Progenitor cell of endocrine pancreas (in vitro differentiated cells): ENCODE results near the gene IPO4. TPM values are rescaled to one million over a fixed set of nuclear protein-coding genes. Genes with fewer than 3 reads are reported as not detected.

Experiments
- DNase-seq: peaks from one replicate; pipeline ENCODE4 v3.0.0; 2021; ENCODE audit warnings: low spot score; ENCODE audit not compliant: unreplicated experiment
- H3K27ac Mint-ChIP-seq: 2 replicates; pipeline ENCODE4 v1.8.0; 2021; ENCODE audit warnings: mild to moderate bottlenecking, moderate library complexity, mixed read lengths
- H3K27me3 Mint-ChIP-seq: 2 replicates; pipeline ENCODE4 v1.8.0; 2021; ENCODE audit warnings: mixed read lengths
- H3K36me3 Mint-ChIP-seq: 2 replicates; pipeline ENCODE4 v1.8.0; 2022; ENCODE audit warnings: mixed read lengths; ENCODE audit not compliant: insufficient read depth
- H3K4me1 Mint-ChIP-seq: 2 replicates; pipeline ENCODE4 v1.8.0; 2021; ENCODE audit warnings: low read depth, mixed read lengths
- H3K4me3 Mint-ChIP-seq: 2 replicates; pipeline ENCODE4 v1.8.0; 2021; ENCODE audit warnings: low read depth, mild to moderate bottlenecking, moderate library complexity, mixed read lengths
- H3K9me3 Mint-ChIP-seq: 2 replicates; pipeline ENCODE4 v1.8.0; 2021; ENCODE audit warnings: low read depth, mixed read lengths
- CTCF ChIP-seq: fragments of 200-600 bp; sonication (generic); IDR thresholded peaks from one replicate; pipeline ENCODE4 v1.5.0; 2021; ENCODE audit warnings: antibody characterized with exemption, mild to moderate bottlenecking; ENCODE audit not compliant: unreplicated experiment
- total RNA-seq: library from RNA; stranded (reverse); gene quantifications from 2 replicates; pipeline ENCODE4 v1.2.1, GENCODE V29; 2021

IPO4 gene
- total RNA-seq, 1 donor from 2014 or later: 54.9 TPM

GRCh38 chr14:24146453-24146977, 42.1 kb downstream of the IPO4 start, which contains the start of gene PSME2:
Gene PSME2 (minus strand): TSS chr14:24146610. CDS start chr14:24146581, 29 bp downstream.
- TF ChIP-seq CTCF: peak; percentile 12
- Mint-ChIP-seq H3K9me3 (no peaks in the 10 kb centered on the region), H3K27me3 (no peaks in the 10 kb centered on the region), H3K27ac (peak within 1 kb of the TSS; percentile 97), H3K4me3 (peak within 1 kb of the TSS; percentile 99), H3K36me3 (peaks cover 7% of the 10 kb centered on the region), H3K4me1 (peaks cover 22% of the 10 kb centered on the region)
- DNase-seq: peak; percentile 96

- H3K4me1 Mint-ChIP-seq: peaks cover 23% of the 10 kb centered on the region
- H3K27me3 Mint-ChIP-seq: no peaks in the 10 kb centered on the region
- peak overlapping the region; percentile 99 for H3K4me3 Mint-ChIP-seq
- peak overlapping the region; percentile 97 for H3K27ac Mint-ChIP-seq
- no peak for DNase-seq
- no peaks in the 10 kb centered on the region for H3K9me3 Mint-ChIP-seq
- TF ChIP-seq CTCF: no peak
- peaks cover 7% of the 10 kb centered on the region for H3K36me3 Mint-ChIP-seq
These were observed 42.7 kb downstream of the IPO4 start for GRCh38 chr14:24145690-24146452.

GRCh38 chr14:24145219-24145618, 43.4 kb downstream of the IPO4 start:
- Mint-ChIP-seq H3K27ac (peak overlapping the region; percentile 49), H3K4me1 (peaks cover 27% of the 10 kb centered on the region), H3K4me3 (no peak overlapping the region), H3K36me3 (peaks cover 3% of the 10 kb centered on the region), H3K9me3 (no peaks in the 10 kb centered on the region), H3K27me3 (no peaks in the 10 kb centered on the region)
- no peak for TF ChIP-seq CTCF
- no peak for DNase-seq

- DNase-seq: no peak
- H3K4me1 Mint-ChIP-seq: peaks cover 31% of the 10 kb centered on the region
- no peaks in the 10 kb centered on the region for H3K9me3 Mint-ChIP-seq
- no peak for TF ChIP-seq CTCF
- no peak overlapping the region for H3K4me3 Mint-ChIP-seq
- no peak overlapping the region for H3K27ac Mint-ChIP-seq
- no peaks in the 10 kb centered on the region for H3K27me3 Mint-ChIP-seq
- peaks cover 2% of the 10 kb centered on the region for H3K36me3 Mint-ChIP-seq
These were observed 44.2 kb downstream of the IPO4 start for GRCh38 chr14:24144451-24144850.

GRCh38 chr14:24143511-24143910, 45.1 kb downstream of the IPO4 start:
- Mint-ChIP-seq H3K27ac (no peak overlapping the region), H3K4me3 (no peak overlapping the region), H3K9me3 (no peaks in the 10 kb centered on the region), H3K36me3 (peaks cover 2% of the 10 kb centered on the region), H3K27me3 (no peaks in the 10 kb centered on the region), H3K4me1 (peaks cover 36% of the 10 kb centered on the region)
- TF ChIP-seq CTCF: no peak
- DNase-seq: no peak
